GM23338 (cell line): ENCODE data around the gene OR4D11. TPM values are rescaled to one million over a fixed set of nuclear protein-coding genes. Genes with fewer than 3 reads are reported as not detected.
"Not testable (repeated sequence)": the region's sequence is repeated elsewhere in the genome, so short reads cannot be mapped to it uniquely, and the experiment has no call there.

Source experiments
- ATAC-seq: fragments of 200-7000 bp; cut with Tn5 transposase; 3 replicates; pipeline ENCODE4 v1.9.1; 2020
- DNase-seq: peaks from one replicate; pipeline ENCODE4 v3.0.0-alpha.2; 2015; ENCODE audit warnings: low spot score
- H2AFZ ChIP-seq: fragments of 200-600 bp; sonication (generic); 2 replicates; pipeline ENCODE4 v1.8.0; 2016; ENCODE audit warnings: antibody characterized with exemption, mild to moderate bottlenecking, moderate library complexity
- H3F3A ChIP-seq: fragments of 200-600 bp; sonication (generic); replicated peaks from 2 replicates; pipeline ENCODE4 v1.8.0; 2017; ENCODE audit warnings: antibody characterized with exemption, mixed run types, low read depth
- H3K27ac ChIP-seq: fragments of 200-600 bp; sonication (generic); 2 replicates; pipeline ENCODE4 v1.6.1; 2016; ENCODE audit warnings: low read depth
- H3K27me3 ChIP-seq: fragments of 200-600 bp; sonication (generic); 2 replicates; pipeline ENCODE4 v1.8.0; 2016; ENCODE audit warnings: mild to moderate bottlenecking, mixed run types, moderate library complexity; ENCODE audit not compliant: insufficient read depth
- H3K36me3 ChIP-seq: fragments of 200-600 bp; sonication (generic); 2 replicates; pipeline ENCODE4 v1.8.0; 2016; ENCODE audit warnings: mild to moderate bottlenecking; ENCODE audit not compliant: insufficient read depth
- H3K4me1 ChIP-seq: fragments of 200-600 bp; sonication (generic); 2 replicates; pipeline ENCODE4 v1.8.0; 2016; ENCODE audit warnings: mild to moderate bottlenecking, moderate library complexity; ENCODE audit not compliant: insufficient read depth
- H3K4me2 ChIP-seq: fragments of 200-600 bp; sonication (generic); 2 replicates; pipeline ENCODE4 v1.7.1; 2017; ENCODE audit warnings: mixed run types
- H3K4me3 ChIP-seq: fragments of 200-600 bp; sonication (generic); 2 replicates; pipeline ENCODE4 v1.6.1; 2016; ENCODE audit warnings: mixed run types
- H3K79me2 ChIP-seq: fragments of 200-600 bp; sonication (generic); replicated peaks from 2 replicates; pipeline ENCODE4 v1.8.0; 2017; ENCODE audit warnings: mild to moderate bottlenecking; ENCODE audit not compliant: insufficient read depth
- H3K9me2 ChIP-seq: fragments of 200-600 bp; sonication (generic); 2 replicates; pipeline ENCODE4 v1.8.0; 2017; ENCODE audit not compliant: insufficient read depth
- H4K20me1 ChIP-seq: fragments of 200-600 bp; sonication (generic); replicated peaks from 2 replicates; pipeline ENCODE4 v1.8.0; 2017; ENCODE audit warnings: mild to moderate bottlenecking; ENCODE audit not compliant: insufficient read depth
- H3K27ac Mint-ChIP-seq: 2 replicates; pipeline ENCODE4 v1.8.0; 2020; ENCODE audit warnings: inconsistent platforms, mild to moderate bottlenecking, moderate library complexity, mixed read lengths
- H3K27me3 Mint-ChIP-seq: 3 replicates; pipeline ENCODE4 v1.8.0; 2022; ENCODE audit warnings: low read depth, mild to moderate bottlenecking, moderate library complexity, mixed read lengths, inconsistent platforms; ENCODE audit not compliant: insufficient read depth, poor library complexity
- H3K36me3 Mint-ChIP-seq: 3 replicates; pipeline ENCODE4 v1.8.0; 2021; ENCODE audit warnings: low read depth, mild to moderate bottlenecking, inconsistent platforms, moderate library complexity, mixed read lengths
- H3K4me1 Mint-ChIP-seq: 3 replicates; pipeline ENCODE4 v1.8.0; 2020; ENCODE audit warnings: mild to moderate bottlenecking, inconsistent platforms, mixed read lengths
- H3K4me3 Mint-ChIP-seq: 3 replicates; pipeline ENCODE4 v1.8.0; 2021; ENCODE audit warnings: moderate library complexity, mild to moderate bottlenecking, inconsistent platforms, mixed read lengths
- H3K9me3 Mint-ChIP-seq: 3 replicates; pipeline ENCODE4 v1.8.0; 2020; ENCODE audit warnings: moderate library complexity, mild to moderate bottlenecking, inconsistent platforms, mixed read lengths
- EZH2 ChIP-seq: fragments of 200-600 bp; sonication (generic); IDR thresholded peaks from one replicate; pipeline ENCODE4 v1.8.0; 2017; ENCODE audit warnings: antibody characterized with exemption, mild to moderate bottlenecking, low read depth; ENCODE audit not compliant: unreplicated experiment
- JUNB ChIP-seq: IDR thresholded peaks from one replicate; pipeline ENCODE4 v1.6.1; 2016; ENCODE audit warnings: antibody characterized with exemption; ENCODE audit not compliant: unreplicated experiment
- REST ChIP-seq: IDR thresholded peaks from one replicate; pipeline ENCODE4 v1.6.1; 2018; ENCODE audit warnings: antibody characterized with exemption; ENCODE audit not compliant: unreplicated experiment
- ZNF462 ChIP-seq: fragments of 250-450 bp; sonication (Bioruptor Pico); IDR thresholded peaks from 2 replicates; pipeline ENCODE4 v1.5.0; 2020; ENCODE audit warnings: mild to moderate bottlenecking, moderate library complexity
- polyA plus RNA-seq: library from polyadenylated mRNA; unstranded; fragments of >200 nt; fragmentation: Nextera tagmentation; extraction: Ambion mirVana; gene quantifications from 2 replicates; pipeline ENCODE4 v1.2.1, GENCODE V29; 2016
- total RNA-seq: library from RNA; depleted of rRNA; stranded (reverse); fragments of >200 nt; shearing (Covaris generic); gene quantifications from 2 replicates; pipeline ENCODE4 v1.2.3, GENCODE V29; 2014

OR4D11 gene
- total and polyA plus RNA-seq, 2 experiments from 2014 or later = not detected

- TF ChIP-seq ZNF462 (CRISPR knock-in tag) (no peak), EZH2 (no peak), JUNB (no peak)
These were observed 8.3 kb downstream of the OR4D11 start (continued) for GRCh38 chr11:59511675-59512074.

GRCh38 chr11:59520139-59520538 is 16.8 kb downstream of the OR4D11 start:
- not testable (repeated sequence) for H4K20me1 ChIP-seq, H3K79me2 ChIP-seq, H3K4me1 ChIP-seq, H3K9me3 Mint-ChIP-seq, H3K27me3 Mint-ChIP-seq, H3K27ac Mint-ChIP-seq, H2AFZ ChIP-seq, H3K4me3 ChIP-seq, H3F3A ChIP-seq, ATAC-seq, DNase-seq, H3K4me2 ChIP-seq, H3K27ac ChIP-seq, H3K36me3 Mint-ChIP-seq, H3K27me3 ChIP-seq, H3K9me2 ChIP-seq, H3K36me3 ChIP-seq, H3K4me3 Mint-ChIP-seq, H3K4me1 Mint-ChIP-seq

- H3K4me3 ChIP-seq = no peak overlapping the region
- no peaks in the 10 kb centered on the region for H3K36me3 ChIP-seq
- H3K27ac Mint-ChIP-seq = no peak overlapping the region
- H3K27me3 ChIP-seq = no peaks in the 10 kb centered on the region
- no peaks in the 10 kb centered on the region for H3K9me2 ChIP-seq
- no peaks in the 10 kb centered on the region for H3K4me1 Mint-ChIP-seq
- H3K4me1 ChIP-seq = no peaks in the 10 kb centered on the region
- H3K4me2 ChIP-seq = no peak overlapping the region
- no peaks in the 10 kb centered on the region for H3K27me3 Mint-ChIP-seq
- H3K4me3 Mint-ChIP-seq = no peak overlapping the region
- H2AFZ ChIP-seq = no peak overlapping the region
- ATAC-seq (no peak), DNase-seq (no peak)
- no peaks in the 10 kb centered on the region for H3K9me3 Mint-ChIP-seq
- H3K36me3 Mint-ChIP-seq = no peaks in the 10 kb centered on the region
- no peaks in the 10 kb centered on the region for H3K79me2 ChIP-seq
- H3F3A ChIP-seq = no peaks in the 10 kb centered on the region
- H3K27ac ChIP-seq = no peak overlapping the region
- H4K20me1 ChIP-seq = no peaks in the 10 kb centered on the region
- no peak for TF ChIP-seq REST
These were observed 17.4 kb downstream of the OR4D11 start for GRCh38 chr11:59520741-59521140.
